Transverse colon (tissue), 4 donors: Measurements from ENCODE around the gene SUB1. TPM values are rescaled to one million over a fixed set of nuclear protein-coding genes. Genes with fewer than 3 reads are reported as not detected.

Experiments used
- DNase-seq: peaks from one replicate; pipeline ENCODE4 v3.0.0-alpha.2; 2019
- H3K27ac ChIP-seq, 4 donors: fragments of 200-600 bp; sonication (generic); 2 replicates each; pipeline ENCODE4 v1.5.1; 2016 to 2018; ENCODE audit warnings: inconsistent platforms in 4 of 4
- H3K27me3 ChIP-seq: fragments of 200-600 bp; sonication (generic); 2 replicates; pipeline ENCODE4 v1.5.1; 2017; ENCODE audit warnings: inconsistent platforms
- H3K36me3 ChIP-seq, 4 donors: fragments of 200-600 bp; sonication (generic); 2 replicates each; pipeline ENCODE4 v1.5.1; 2017 to 2019; ENCODE audit warnings: inconsistent platforms in 4 of 4
- H3K4me1 ChIP-seq, 4 donors: fragments of 200-600 bp; sonication (generic); 2 replicates each; pipeline ENCODE4 v1.5.1; 2017 to 2020; ENCODE audit warnings: inconsistent platforms in 4 of 4
- H3K4me3 ChIP-seq, 4 donors: fragments of 200-600 bp; sonication (generic); 1 replicate in 1 of 4; 2 replicates in 3 of 4; pipeline versions ENCODE4 v1.5.1 to v1.6.1; 2017 to 2019; ENCODE audit warnings: inconsistent platforms in 4 of 4
- H3K9me3 ChIP-seq, 2 donors: fragments of 200-600 bp; sonication (generic); 2 replicates each; pipeline ENCODE4 v1.5.1; 2017 to 2019; ENCODE audit warnings: inconsistent platforms in 2 of 2
- EP300 ChIP-seq: sonication (generic); formaldehyde crosslinking; IDR thresholded peaks from one replicate; pipeline ENCODE4 v1.6.1; 2017; ENCODE audit warnings: antibody characterized with exemption, low read depth
- POLR2A ChIP-seq: fragments of 450-650 bp; IDR thresholded peaks from one replicate; pipeline ENCODE4 v1.6.1; 2016; ENCODE audit warnings: antibody characterized with exemption, mild to moderate bottlenecking, moderate library complexity
- POLR2AphosphoS5 ChIP-seq, 3 donors: sonication (generic); formaldehyde crosslinking; IDR thresholded peaks; one replicate each; pipeline ENCODE4 v1.6.1; 2016; ENCODE audit warnings: antibody characterized with exemption in 3 of 3
- WGBS, 2 donors: methylation state at CpG; one replicate each; pipeline ENCODE4 v1.1.5; 2018; ENCODE audit warnings: low coverage in 1 of 2; 5-methylcytosine and 5-hydroxymethylcytosine counted together
- in situ Hi-C, 4 donors: fragments of 200-750 bp; cut with MboI; loops; one replicate each; pipeline versions ENCODE4 v1.15.0 to v1.15.1; 2017; ENCODE audit warnings: low sequenced_read_pairs in 3 of 4, low pct_ligation_motif_present in 1 of 4, low pct_unique_long_range_greater_than_20kb in 1 of 4
- intact Hi-C: fragments of 100-400 bp; cut with DNase I; formaldehyde crosslinking; loops from one replicate; pipeline ENCODE4 v1.15.1; 2023; ENCODE audit warnings: low total_unique reads
- total RNA-seq, 4 donors: library from RNA; depleted of rRNA; stranded (reverse); fragments of >200 nt; gene quantifications; one replicate each; pipeline ENCODE4 v1.1.0, GENCODE V29; 2016
- TF ChIP-seq, protein P1 (sequence below), 5 experiments: fragments of 200-600 bp in 3 of 5; fragments of 450-650 bp in 2 of 5; sonication (generic) in 3 of 5; IDR thresholded peaks; 1 replicate in 2 of 5; 2 replicates in 3 of 5; pipeline ENCODE4 v1.5.1; 2016 to 2017; ENCODE audit warnings: antibody characterized with exemption in 5 of 5, inconsistent platforms in 3 of 5, mild to moderate bottlenecking in 2 of 5, moderate library complexity in 1 of 5

Gene SUB1
- total RNA-seq, 4 donors from 2014 or later, result 30.3 to 126 (median 78.8) TPM

DNA sequence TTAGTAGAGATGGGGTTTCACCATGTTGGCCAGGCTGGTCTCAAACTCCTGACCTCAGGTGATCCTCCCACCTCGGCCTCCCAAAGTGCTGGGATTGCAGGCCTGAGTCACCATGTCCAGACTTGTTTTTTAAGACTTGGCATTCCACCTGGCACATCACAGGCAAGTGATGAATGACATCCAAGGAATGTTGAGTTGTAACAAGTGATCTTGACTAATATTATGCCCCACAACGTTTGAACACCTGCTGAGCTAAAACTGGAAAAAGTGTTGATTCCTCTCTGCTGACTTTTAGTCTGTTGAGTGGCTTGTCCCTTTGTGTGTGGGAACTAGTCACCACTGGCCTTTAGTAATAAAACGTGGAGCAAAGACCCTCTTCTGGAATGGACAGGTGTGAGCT, 54.6 kb downstream of the SUB1 start:
- in situ Hi-C loops (no loop called here), intact Hi-C loops (no loop called here)
- H3K27me3 ChIP-seq, result no peaks in the 10 kb centered on the region
- 40 to 76% methylated on average over 1 to 3 of the region's 3 CpGs for WGBS, 2 donors
- H3K4me1 ChIP-seq, result no peaks in the 10 kb centered on the region
- H3K27ac ChIP-seq, result no peak overlapping the region
- DNase-seq, result no peak
- H3K4me3 ChIP-seq, result no peak overlapping the region
- no peaks in the 10 kb centered on the region for H3K9me3 ChIP-seq
- no peaks in the 10 kb centered on the region for H3K36me3 ChIP-seq
- TF ChIP-seq POLR2AphosphoS5 (IDR thresholded peaks at IDR 0.05) (no peak), POLR2A (no peak), EP300 (no peak)
- TF ChIP-seq, protein P1, sequence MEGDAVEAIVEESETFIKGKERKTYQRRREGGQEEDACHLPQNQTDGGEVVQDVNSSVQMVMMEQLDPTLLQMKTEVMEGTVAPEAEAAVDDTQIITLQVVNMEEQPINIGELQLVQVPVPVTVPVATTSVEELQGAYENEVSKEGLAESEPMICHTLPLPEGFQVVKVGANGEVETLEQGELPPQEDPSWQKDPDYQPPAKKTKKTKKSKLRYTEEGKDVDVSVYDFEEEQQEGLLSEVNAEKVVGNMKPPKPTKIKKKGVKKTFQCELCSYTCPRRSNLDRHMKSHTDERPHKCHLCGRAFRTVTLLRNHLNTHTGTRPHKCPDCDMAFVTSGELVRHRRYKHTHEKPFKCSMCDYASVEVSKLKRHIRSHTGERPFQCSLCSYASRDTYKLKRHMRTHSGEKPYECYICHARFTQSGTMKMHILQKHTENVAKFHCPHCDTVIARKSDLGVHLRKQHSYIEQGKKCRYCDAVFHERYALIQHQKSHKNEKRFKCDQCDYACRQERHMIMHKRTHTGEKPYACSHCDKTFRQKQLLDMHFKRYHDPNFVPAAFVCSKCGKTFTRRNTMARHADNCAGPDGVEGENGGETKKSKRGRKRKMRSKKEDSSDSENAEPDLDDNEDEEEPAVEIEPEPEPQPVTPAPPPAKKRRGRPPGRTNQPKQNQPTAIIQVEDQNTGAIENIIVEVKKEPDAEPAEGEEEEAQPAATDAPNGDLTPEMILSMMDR (IDR thresholded peaks at IDR 0.05), result no peak

DNA sequence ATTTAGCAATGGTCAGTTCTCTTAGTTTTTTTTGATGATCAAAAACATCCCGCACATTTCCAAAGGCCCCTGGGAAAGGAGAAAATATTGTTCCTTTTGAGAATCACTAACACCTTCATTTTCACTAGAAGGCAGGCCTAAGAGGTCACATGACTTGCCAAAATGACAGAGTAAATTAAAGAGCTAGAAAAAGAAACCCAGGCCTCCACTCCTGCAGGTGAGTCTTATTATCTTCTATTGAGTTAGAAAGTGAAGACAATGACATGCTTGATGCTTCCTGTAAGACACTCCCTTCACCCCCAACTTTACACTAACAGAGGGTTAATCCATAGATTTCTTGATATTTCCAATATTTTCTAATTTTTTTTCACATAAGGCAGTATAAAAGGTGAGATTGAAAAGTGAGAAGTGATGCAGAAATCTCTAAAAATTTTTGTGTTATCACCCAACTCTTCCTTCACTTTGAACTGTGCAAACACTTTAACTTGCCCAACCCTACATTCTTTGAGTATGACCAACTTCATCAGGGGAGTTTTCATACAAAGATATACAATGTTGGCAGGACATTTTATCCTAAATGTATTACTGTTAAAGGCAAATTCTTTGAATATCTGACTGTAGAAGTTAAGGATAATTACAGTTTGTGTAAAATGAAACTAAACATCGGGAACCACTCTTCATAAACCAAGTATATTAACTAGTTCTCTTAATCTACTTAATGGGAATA, 57.1 kb downstream of the SUB1 start:
- DNase-seq, result no peak
- intact Hi-C loops, result no loop called here
- Histone ChIP-seq H3K27ac (no peak overlapping the region), H3K36me3 (no peaks in the 10 kb centered on the region), H3K4me1 (no peaks in the 10 kb centered on the region), H3K27me3 (no peaks in the 10 kb centered on the region), H3K4me3 (no peak overlapping the region), H3K9me3 (no peaks in the 10 kb centered on the region)
- no peak for TF ChIP-seq POLR2A
- TF ChIP-seq POLR2AphosphoS5 (IDR thresholded peaks at IDR 0.05), result no peak
- TF ChIP-seq, protein P1 (IDR thresholded peaks at IDR 0.05), result no peak
- no peak for TF ChIP-seq EP300
- in situ Hi-C loops, result no loop called here
- 78 to 95% methylated on average over 2 of the region's 2 CpGs for WGBS, 2 donors

GRCh38 chr5:32645246-32645645, 59.9 kb downstream of the SUB1 start:
- no peaks in the 10 kb centered on the region for H3K9me3 ChIP-seq
- in situ Hi-C loops (no loop called here), intact Hi-C loops (no loop called here)
- no peak for DNase-seq
- no peaks in the 10 kb centered on the region for H3K27me3 ChIP-seq
- H3K4me1 ChIP-seq, result no peaks in the 10 kb centered on the region
- no peak overlapping the region for H3K27ac ChIP-seq
- no peak overlapping the region for H3K4me3 ChIP-seq
- WGBS, 2 donors, result 63 to 76% methylated on average over 2 to 5 of the region's 5 CpGs
- H3K36me3 ChIP-seq, result no peaks in the 10 kb centered on the region
- TF ChIP-seq EP300 (no peak), POLR2A (no peak), POLR2AphosphoS5 (IDR thresholded peaks at IDR 0.05) (no peak)
- TF ChIP-seq, protein P1 (IDR thresholded peaks at IDR 0.05), result no peak

DNA sequence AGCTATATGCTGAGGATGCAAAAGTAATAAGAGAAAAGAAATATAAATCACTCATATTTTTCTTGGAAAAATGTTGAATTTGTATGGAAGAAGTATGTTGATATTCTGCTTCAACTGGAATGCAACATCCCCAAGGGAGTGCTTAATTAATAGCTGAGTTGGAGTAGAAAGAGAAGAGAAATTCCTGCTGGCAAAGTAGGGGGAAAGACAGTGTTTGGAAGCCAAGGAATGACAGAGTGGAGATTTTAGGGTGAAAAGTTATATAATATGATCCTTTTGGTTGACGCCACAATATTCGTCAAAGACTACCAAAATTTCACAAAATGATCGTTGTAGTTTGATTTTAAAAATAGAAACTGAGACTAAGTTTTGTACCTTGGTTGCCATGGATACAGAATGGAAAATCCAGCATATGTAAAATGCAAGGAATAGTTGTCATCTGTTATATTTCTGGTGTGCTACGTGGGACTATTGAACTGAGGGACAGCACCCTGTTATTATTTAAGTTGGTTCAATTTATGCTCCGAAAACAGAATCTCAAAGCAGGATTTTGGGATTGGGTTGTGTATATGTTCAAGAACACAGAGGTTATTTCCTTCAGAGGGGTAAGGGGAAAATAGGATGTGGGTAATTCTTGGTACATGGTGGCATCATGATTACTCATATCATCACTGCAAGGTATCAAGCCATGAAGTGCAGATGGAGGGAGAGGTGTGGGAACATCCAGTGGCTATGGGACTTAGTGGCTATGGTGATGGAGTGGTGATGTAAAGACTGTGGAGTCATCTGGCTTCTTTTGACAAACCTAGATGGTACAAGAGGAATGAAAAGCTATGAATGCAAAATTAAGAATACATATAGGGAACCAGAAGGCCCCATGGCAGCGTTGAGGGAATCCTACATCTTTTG, 61.0 kb downstream of the SUB1 start:
- H3K4me1 ChIP-seq, result no peaks in the 10 kb centered on the region
- no peaks in the 10 kb centered on the region for H3K27me3 ChIP-seq
- H3K27ac ChIP-seq, result no peak overlapping the region
- in situ Hi-C loops, result no loop called here
- H3K9me3 ChIP-seq, result no peaks in the 10 kb centered on the region
- H3K36me3 ChIP-seq, result no peaks in the 10 kb centered on the region
- intact Hi-C loops, result no loop called here
- 79 to 83% methylated on average over 5 to 6 of the region's 6 CpGs for WGBS, 2 donors
- TF ChIP-seq POLR2A, result no peak
- no peak for TF ChIP-seq POLR2AphosphoS5 (IDR thresholded peaks at IDR 0.05)
- TF ChIP-seq EP300, result no peak
- TF ChIP-seq, protein P1 (IDR thresholded peaks at IDR 0.05), result no peak
- H3K4me3 ChIP-seq, result no peak overlapping the region
- DNase-seq, result no peak
